ENCODE measurements around the gene ANKRD10.
"Not testable (repeated sequence)": the region's sequence is repeated elsewhere in the genome, so short reads cannot be mapped to it uniquely, and the experiment has no call there.

ANKRD10 gene

GRCh38 chr13:110915057-110915873, at the start of gene ANKRD10:
TSS of gene ANKRD10 (minus strand) at chr13:110915069. CDS start at chr13:110914934, 135 bp downstream.
- DNase-seq (ENCODE audit: low read depth), result peak; percentile 87

DNA sequence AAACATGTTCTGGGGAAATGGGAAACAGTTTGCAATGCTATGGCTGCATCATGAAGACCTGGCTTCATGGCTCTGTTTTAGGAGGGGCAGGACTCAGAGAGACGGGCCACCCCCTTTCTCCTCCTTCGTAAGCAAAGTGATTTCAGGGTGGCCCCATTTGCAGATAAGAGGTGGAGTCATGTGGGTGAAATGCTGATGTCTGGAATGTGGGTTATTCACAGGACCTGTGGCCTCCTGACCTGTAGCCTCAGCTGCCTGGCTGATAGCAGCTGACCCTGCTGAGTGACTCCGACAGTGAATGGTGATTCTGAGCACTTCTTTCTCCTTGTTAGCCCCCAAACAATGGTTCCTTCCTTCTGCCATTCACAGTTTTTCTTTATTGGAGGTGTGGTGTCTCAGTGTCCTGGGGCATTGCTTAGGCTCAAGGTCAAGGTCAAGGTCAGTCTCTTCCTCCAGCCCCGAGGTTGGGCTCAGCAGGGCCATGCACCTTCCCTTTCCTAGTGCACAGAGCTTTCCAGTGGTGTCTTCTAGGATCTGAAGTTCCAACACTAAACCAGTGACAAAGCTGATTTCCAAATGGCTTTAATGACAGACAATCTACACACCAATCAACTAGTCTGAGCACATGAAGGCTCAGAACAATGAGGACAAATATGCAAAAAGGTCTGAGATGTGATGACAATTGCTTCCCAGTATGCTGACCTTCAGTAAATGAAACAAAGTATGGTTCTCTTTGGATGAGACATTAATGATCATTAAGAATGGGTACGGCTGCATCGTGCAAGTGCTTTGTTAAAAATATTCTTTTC, 49.6 kb upstream of the ANKRD10 start:
- DNase-seq (ENCODE audit: low read depth), result no peak

GRCh38 chr13:110963554-110963970, 48.7 kb upstream of the ANKRD10 start:
- no peak for DNase-seq (ENCODE audit: low read depth)

DNA sequence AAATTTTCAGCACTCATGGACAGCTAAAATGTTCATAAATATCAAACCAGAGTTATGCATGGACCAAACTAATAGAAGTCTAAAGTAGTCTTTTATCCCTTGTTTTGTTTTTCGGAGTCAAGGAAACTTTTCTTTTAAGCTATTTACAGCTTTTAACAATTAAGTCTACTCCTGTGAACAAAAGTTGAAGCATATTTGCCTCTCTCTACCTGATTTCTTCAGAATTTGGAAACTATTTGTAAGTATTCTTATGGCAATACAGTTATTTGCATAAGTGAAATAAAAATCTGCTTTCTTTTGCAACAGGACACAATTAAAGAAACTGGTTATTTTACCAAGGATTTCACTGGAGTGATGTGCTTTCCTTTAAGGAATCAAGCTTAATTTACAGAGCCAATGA, 47.1 kb upstream of the ANKRD10 start:
- no peak for DNase-seq (ENCODE audit: low read depth)

- no peak for DNase-seq (ENCODE audit: low read depth)
Observed at GRCh38 chr13:110960204-110960603, 45.3 kb upstream of the ANKRD10 start.

DNA sequence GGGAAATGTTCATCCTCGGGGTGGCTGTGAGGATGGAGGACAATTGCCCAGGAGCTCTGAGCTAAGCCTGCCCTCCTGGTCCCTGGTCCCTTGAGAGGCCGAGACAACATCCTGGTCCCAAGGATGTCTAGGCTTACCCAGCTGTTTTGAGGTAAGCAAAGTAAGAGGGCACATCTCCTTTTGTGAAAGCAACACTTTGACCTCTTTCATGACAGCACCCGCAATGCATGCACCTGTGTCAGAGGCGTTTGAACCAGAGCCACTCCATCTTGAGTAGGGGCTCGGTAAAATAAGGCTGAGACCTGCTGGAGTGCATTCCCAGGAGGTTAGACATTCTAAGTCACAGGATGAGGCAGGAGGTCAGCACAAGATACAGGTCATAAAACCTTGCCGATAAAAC, 43.1 kb upstream of the ANKRD10 start:
- DNase-seq (ENCODE audit: low read depth), result no peak

DNA sequence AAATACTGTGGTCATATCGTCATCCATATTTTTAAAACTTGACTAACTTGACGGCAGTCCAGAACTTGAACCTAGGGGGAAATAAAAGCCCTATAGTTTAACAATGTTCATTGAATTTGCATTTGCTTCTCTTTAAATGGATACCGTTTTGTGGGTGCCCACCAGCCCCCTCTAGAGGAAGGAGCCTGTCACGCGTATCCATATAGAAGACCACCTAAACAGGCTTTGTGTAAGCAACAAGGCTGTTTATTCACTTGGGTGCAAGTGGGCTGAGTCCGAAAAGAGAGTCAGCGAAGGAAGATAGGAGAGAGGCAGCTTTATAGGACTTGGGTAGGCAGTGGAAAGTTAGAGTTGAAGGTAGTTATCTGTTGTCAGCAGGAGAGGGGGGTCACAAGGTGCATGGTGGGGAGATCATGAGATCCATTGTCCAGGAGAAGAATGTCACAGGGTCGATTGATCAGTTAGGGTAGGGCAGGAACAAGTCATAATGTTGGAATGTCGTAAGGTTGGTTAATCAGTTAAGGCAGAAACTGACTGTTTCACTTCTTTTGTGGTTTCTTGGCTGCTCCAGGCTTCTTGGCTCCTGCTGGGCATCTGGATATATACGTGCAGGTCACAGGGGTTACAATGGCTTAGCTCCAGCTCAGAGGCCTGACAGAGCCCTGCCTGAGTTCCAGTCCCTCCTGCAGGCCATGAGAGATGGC, 42.5 kb upstream of the ANKRD10 start:
- no peak for DNase-seq (ENCODE audit: low read depth)

DNA sequence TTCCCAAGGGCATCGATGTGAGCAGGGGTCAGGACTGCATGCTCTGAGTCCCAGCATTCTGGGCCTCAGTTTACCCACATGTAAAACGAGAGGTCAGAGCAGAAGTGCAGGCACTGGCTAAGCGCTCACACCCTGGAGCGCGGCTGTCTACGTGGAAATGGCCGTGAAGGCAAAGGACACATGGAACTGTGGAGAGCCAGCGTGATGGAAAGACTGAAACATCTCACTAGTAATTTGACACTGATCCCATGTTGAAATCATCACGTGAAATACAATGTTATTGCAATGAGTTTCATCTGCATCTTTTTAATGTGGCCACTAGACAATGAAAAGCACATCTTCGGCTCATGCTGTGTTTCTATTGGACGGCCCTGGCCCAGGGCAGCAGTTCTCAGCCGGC, 41.3 kb upstream of the ANKRD10 start:
- not testable (repeated sequence) for DNase-seq (ENCODE audit: low read depth)

GRCh38 chr13:110955608-110956007, 40.7 kb upstream of the ANKRD10 start:
- DNase-seq (ENCODE audit: low read depth), result not testable (repeated sequence)

GRCh38 chr13:110955072-110955503, 40.2 kb upstream of the ANKRD10 start:
- not testable (repeated sequence) for DNase-seq (ENCODE audit: low read depth)

DNA sequence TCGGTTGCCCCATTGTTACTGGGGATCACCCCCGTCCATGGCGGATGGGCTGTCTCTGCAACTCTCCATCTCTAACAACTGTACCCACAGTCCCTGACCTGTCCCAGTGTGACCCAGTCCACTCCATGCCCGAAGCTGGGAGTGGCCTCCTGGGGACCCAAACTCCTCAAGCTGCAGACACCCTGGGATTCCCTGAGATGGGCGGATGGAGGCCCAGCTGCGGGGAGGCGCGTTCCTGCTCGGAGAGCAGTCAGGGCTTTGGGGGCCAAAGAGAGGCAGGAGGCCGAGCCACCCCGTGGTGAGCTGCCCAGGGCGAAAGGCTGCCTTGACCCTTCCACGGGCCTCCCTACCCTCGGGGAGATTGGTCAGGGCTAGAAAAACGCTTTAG, 39.7 kb upstream of the ANKRD10 start:
- DNase-seq (ENCODE audit: low read depth), result not testable (repeated sequence)

DNA sequence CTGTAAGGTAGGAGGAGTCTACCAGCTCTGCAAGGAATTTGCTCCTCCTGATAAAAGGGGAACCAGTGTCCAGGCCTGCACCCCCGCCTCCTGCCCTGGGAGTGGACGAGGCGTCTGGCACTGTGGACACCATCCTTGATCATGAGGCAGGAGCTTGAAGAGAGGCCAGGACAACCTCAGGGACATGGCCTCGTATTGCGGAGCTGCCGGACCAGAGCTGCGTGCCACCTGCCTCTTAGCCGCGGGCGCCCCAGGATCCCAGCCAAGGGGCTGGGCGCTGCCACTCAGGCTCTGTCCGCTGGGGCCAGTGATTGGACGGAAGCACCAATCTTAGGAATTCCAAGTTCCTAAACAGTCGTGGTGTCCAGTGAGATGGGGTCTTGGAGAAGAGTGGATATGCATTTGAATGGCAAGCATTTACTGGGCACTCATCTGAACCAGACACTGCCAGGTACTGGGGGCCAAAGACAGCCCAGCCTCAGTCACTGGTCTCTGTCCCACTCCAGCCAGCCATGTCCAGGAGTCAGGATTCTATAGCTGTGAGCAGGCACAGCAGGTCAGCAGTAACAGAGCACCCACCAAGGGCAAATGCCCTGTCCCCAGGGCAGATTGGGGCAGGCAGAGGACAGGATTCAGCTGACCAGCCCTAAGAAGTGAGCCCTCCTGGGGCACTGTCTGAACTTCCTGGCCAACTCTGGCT, 39.1 kb upstream of the ANKRD10 start:
- no peak for DNase-seq (ENCODE audit: low read depth)

GRCh38 chr13:110953416-110953815, 38.5 kb upstream of the ANKRD10 start:
- DNase-seq (ENCODE audit: low read depth), result no peak

DNA sequence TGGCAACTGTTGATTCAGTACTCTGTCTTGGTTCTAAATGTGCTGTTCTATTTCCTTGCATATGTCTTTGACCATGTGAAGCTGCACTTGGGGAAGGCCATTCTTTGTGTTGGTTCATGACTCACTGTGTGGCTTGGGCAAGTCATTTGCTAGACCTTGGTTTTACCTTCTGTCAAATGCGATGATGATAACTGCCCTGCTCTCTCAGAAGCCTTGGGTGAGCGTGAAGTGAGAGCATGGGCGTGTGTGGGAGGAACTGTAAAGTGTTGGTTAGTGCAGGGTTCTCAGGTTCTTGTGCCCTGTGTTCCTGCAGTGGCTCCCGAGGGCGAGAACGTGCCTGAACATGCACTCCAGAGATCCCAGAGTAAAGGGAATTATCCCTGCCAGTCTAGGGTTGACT, 37.3 kb upstream of the ANKRD10 start:
- DNase-seq (ENCODE audit: low read depth), result not testable (repeated sequence)

DNA sequence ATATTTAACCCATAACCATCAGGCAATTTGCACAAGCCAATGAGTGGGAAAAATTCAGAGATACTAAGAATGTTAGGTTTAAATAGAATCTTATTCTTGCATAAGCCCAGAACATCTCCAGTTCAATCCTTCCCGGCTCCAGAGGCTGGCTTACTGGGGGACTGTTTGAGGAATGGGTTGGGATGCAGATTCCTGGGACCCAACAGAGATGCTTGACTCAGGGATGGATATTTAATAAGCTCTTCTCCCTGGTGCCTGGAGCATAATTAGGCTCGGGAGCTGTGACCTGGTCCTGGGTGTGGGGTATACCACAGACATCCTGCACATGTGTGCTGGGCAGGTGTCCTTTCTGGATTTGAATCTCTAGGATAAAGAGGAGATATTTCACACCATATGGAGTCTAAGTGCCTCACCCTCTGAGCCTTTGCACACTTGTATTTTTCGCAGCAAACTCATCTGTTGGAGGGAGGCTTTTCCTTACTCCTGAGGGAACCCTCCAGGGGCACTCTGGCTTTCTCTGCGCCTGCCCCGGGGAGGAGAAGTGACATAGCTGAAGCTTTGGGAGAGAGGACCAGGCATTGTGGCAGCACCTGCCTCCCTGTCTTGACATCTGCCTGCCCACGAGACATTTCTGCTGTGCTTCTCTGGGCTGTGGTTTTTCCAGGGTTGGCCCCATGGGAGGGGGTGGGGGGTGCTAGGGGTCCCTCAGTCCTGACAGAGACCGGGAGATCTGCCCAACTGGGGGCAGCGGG, 36.1 kb upstream of the ANKRD10 start:
- DNase-seq (ENCODE audit: low read depth), result no peak

GRCh38 chr13:110950356-110950755, 35.5 kb upstream of the ANKRD10 start:
- DNase-seq (ENCODE audit: low read depth), result no peak

DNA sequence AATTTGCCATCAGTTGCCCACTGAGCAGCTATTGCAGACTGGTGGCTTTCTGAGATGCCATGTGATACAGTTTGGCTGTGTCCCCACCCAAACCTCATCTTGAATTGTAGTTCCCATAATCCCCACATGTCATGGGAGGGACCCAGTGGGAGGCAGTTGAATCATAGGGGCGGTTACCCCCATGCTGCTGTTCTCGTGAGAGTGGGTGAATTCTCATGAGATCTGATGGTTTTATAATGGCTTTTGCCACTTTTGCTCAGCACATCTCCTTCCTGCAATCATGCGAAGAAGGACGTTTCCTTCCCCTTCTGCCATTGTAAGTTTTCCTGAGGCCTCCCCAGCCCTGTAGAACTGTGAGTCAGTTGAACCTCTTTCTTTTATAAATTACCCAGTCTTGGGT, 34.8 kb upstream of the ANKRD10 start:
- DNase-seq (ENCODE audit: low read depth), result no peak

DNA sequence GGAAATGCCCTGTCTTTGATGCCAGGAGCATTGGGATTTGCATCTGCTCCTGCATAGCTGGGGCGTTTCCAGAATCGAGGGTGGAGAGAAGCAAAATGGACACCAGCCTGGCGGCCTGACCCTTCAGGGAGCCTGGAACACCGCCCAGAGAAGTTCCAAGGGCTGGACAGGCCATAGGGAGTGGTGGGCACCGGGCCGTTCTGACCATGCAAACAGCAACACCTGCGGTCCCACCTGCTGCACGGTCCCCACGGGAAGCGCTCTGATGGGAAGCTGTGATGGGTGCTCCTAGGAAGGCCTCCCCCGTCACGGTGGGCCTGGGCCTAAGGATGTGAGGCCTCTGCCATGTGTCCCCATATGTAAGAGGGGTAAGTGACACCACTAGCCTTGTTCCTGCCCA, 34.2 kb upstream of the ANKRD10 start:
- no peak for DNase-seq (ENCODE audit: low read depth)

DNA sequence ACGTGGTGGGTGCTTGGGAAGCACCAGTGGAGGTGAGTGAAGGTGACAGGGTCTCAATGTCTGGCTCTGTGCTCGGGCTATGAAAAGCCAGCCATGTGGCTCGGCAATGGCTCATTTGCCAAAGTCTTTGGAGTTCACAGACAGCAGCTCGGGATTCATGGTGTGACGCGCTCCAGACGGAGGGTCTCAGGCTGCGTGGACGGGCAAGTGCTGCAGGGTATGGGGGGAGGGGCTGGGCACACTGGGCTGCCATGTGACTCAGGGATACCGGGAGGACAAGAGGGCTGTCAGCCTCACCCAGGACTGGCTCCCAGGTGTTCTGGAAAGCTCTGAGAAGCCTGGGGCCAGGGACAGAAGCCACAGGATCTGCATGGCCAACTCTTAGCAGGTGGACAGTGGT, 32.5 kb upstream of the ANKRD10 start:
- DNase-seq (ENCODE audit: low read depth), result not testable (repeated sequence)

GRCh38 chr13:110945928-110946570, 31.2 kb upstream of the ANKRD10 start:
- no peak for DNase-seq (ENCODE audit: low read depth)

Measured in activated gamma-delta T cell treated with anti-CD3 and anti-CD28 coated beads, Interleukin-2, amount 50 U/mL, for 16 hours (primary cell).